K562 (cell line): ENCODE data around the gene CIART. TPM values are rescaled to one million over a fixed set of nuclear protein-coding genes. Genes with fewer than 3 reads are reported as not detected.

Experiments used
- CBX2 ChIP-seq: fragments of 200-600 bp; sonication (generic); IDR thresholded peaks from one replicate; pipeline ENCODE4 v1.6.1; 2012; ENCODE audit warnings: mild to moderate bottlenecking, low read length, inconsistent platforms; ENCODE audit not compliant: insufficient read depth, poor library complexity, severe bottlenecking
- DPF2 ChIP-seq: fragments of 450-650 bp; IDR thresholded peaks from 2 replicates; pipeline ENCODE4 v1.6.1; 2016
- NR3C1 ChIP-seq: sonication (generic); formaldehyde crosslinking; IDR thresholded peaks from 2 replicates; pipeline ENCODE4 v1.8.1; 2022; ENCODE audit warnings: missing genetic modification reagents
- SRSF1 ChIP-seq: fragments of 200-400 bp; formaldehyde crosslinking; IDR thresholded peaks from 2 replicates; pipeline ENCODE4 v1.6.1; 2017; ENCODE audit warnings: mild to moderate bottlenecking, low read depth, low read length, moderate library complexity
- TARDBP ChIP-seq: fragments of 450-650 bp; IDR thresholded peaks from 2 replicates; pipeline ENCODE4 v1.6.1; 2016
- ZNF253 ChIP-seq: fragments of 250-450 bp; sonication (Bioruptor Pico); conservative IDR thresholded peaks from 2 replicates; pipeline ENCODE4 v1.6.1; 2021; ENCODE audit warnings: mild to moderate bottlenecking
- polyA plus RNA-seq, 8 experiments: library from polyadenylated mRNA; depleted of rRNA in 4 of 8; stranded (reverse) in 5 of 8; unstranded in 3 of 8; fragments of >200 nt; fragmentation: Nextera tagmentation in 2 of 8; fragmentation: Illumina TruSeq in 1 of 8; extraction: Ambion mirVana in 2 of 8; extraction: Trizol in 1 of 8; gene quantifications; 2 replicates each; pipeline versions ENCODE4 v1.2.1 to v1.2.3, GENCODE V29; 2011 to 2014; ENCODE audit warnings: inconsistent platforms in 1 of 8, missing spikeins in 1 of 8
- total RNA-seq, 7 experiments: library from RNA; depleted of rRNA in 6 of 7; stranded (reverse); fragments of >200 nt in 6 of 7; fragmentation: Illumina TruSeq in 2 of 7; extraction: Trizol in 2 of 7; gene quantifications; 2 replicates each; pipeline versions ENCODE4 v1.2.1 to v1.2.3, GENCODE V29; 2011 to 2021; ENCODE audit warnings: low replicate concordance in 1 of 7
- TF ChIP-seq, protein P1 (sequence below), 2 experiments: IDR thresholded peaks; 2 replicates each; pipeline ENCODE4 v1.6.1; 2012; ENCODE audit warnings: improper control_type of control experiment in 2 of 2, low read depth in 2 of 2, low read length in 2 of 2, borderline replicate concordance in 1 of 2
- TF ChIP-seq, protein P2 (sequence below): fragments of 200-600 bp; sonication (generic); IDR thresholded peaks from one replicate; pipeline ENCODE4 v1.6.1; 2012; ENCODE audit warnings: mild to moderate bottlenecking, low read depth, low read length, inconsistent platforms
- TF ChIP-seq, protein P3 (sequence below): fragments of 450-650 bp; formaldehyde crosslinking; IDR thresholded peaks from 2 replicates; pipeline ENCODE4 v1.4.0; 2020; ENCODE audit warnings: mild to moderate bottlenecking, moderate library complexity
- TF ChIP-seq, protein P4 (sequence below): fragments of 450-650 bp; formaldehyde crosslinking; IDR thresholded peaks from 2 replicates; pipeline ENCODE4 v1.4.0; 2020; ENCODE audit warnings: mild to moderate bottlenecking, moderate library complexity

CIART gene
- total and polyA plus RNA-seq, 9 of the 15 experiments (the other 6 are each of a cell fraction or from before 2014, with no cell fraction given), result 0.07 to 0.35 (median 0.19) TPM; not detected in 2

DNA sequence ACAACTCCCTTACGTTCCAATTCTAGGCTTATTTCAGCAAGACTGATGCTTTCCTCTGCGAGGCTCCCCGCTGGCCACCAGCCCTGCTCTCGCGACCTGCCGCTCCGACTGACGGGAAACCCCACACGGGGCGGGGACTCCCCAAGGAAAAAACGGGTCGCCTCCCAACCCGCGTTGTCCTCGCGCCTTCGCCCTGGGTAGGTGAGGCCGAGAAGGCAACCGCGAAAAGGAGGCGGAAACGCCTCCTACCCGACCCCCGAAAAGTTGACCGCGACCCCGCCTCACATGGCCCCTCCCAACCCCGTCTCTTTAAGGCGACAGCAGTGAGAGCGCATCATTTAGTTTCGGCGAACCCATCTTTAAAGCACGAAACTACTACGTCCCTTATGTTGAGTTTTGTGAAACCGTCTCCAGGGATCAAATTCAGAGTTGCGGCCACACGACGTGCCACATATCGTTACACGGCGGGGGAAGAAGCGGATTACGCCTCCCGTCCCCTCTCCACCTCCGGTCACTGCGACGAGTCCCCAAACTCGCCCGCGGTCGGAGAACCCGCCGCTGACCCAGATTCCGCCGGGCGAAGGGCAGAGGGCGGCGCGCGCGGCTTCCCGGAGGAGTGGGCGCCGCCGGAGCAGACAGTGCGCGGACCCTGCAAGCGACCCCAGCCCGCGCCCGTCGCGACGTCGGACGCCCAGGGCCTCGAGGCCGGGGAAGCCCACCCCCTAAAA lies 47.6 kb upstream of the CIART start (continued):
- TF ChIP-seq, protein P1, sequence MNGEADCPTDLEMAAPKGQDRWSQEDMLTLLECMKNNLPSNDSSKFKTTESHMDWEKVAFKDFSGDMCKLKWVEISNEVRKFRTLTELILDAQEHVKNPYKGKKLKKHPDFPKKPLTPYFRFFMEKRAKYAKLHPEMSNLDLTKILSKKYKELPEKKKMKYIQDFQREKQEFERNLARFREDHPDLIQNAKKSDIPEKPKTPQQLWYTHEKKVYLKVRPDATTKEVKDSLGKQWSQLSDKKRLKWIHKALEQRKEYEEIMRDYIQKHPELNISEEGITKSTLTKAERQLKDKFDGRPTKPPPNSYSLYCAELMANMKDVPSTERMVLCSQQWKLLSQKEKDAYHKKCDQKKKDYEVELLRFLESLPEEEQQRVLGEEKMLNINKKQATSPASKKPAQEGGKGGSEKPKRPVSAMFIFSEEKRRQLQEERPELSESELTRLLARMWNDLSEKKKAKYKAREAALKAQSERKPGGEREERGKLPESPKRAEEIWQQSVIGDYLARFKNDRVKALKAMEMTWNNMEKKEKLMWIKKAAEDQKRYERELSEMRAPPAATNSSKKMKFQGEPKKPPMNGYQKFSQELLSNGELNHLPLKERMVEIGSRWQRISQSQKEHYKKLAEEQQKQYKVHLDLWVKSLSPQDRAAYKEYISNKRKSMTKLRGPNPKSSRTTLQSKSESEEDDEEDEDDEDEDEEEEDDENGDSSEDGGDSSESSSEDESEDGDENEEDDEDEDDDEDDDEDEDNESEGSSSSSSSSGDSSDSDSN (IDR thresholded peaks at IDR 0.05; ENCODE audit: borderline replicate concordance in 1 of 2, low read depth in 2 of 2, low read length in 2 of 2), result peak; percentile 75 to 86; a peak in 3 of 4 replicates
- TF ChIP-seq, protein P2, sequence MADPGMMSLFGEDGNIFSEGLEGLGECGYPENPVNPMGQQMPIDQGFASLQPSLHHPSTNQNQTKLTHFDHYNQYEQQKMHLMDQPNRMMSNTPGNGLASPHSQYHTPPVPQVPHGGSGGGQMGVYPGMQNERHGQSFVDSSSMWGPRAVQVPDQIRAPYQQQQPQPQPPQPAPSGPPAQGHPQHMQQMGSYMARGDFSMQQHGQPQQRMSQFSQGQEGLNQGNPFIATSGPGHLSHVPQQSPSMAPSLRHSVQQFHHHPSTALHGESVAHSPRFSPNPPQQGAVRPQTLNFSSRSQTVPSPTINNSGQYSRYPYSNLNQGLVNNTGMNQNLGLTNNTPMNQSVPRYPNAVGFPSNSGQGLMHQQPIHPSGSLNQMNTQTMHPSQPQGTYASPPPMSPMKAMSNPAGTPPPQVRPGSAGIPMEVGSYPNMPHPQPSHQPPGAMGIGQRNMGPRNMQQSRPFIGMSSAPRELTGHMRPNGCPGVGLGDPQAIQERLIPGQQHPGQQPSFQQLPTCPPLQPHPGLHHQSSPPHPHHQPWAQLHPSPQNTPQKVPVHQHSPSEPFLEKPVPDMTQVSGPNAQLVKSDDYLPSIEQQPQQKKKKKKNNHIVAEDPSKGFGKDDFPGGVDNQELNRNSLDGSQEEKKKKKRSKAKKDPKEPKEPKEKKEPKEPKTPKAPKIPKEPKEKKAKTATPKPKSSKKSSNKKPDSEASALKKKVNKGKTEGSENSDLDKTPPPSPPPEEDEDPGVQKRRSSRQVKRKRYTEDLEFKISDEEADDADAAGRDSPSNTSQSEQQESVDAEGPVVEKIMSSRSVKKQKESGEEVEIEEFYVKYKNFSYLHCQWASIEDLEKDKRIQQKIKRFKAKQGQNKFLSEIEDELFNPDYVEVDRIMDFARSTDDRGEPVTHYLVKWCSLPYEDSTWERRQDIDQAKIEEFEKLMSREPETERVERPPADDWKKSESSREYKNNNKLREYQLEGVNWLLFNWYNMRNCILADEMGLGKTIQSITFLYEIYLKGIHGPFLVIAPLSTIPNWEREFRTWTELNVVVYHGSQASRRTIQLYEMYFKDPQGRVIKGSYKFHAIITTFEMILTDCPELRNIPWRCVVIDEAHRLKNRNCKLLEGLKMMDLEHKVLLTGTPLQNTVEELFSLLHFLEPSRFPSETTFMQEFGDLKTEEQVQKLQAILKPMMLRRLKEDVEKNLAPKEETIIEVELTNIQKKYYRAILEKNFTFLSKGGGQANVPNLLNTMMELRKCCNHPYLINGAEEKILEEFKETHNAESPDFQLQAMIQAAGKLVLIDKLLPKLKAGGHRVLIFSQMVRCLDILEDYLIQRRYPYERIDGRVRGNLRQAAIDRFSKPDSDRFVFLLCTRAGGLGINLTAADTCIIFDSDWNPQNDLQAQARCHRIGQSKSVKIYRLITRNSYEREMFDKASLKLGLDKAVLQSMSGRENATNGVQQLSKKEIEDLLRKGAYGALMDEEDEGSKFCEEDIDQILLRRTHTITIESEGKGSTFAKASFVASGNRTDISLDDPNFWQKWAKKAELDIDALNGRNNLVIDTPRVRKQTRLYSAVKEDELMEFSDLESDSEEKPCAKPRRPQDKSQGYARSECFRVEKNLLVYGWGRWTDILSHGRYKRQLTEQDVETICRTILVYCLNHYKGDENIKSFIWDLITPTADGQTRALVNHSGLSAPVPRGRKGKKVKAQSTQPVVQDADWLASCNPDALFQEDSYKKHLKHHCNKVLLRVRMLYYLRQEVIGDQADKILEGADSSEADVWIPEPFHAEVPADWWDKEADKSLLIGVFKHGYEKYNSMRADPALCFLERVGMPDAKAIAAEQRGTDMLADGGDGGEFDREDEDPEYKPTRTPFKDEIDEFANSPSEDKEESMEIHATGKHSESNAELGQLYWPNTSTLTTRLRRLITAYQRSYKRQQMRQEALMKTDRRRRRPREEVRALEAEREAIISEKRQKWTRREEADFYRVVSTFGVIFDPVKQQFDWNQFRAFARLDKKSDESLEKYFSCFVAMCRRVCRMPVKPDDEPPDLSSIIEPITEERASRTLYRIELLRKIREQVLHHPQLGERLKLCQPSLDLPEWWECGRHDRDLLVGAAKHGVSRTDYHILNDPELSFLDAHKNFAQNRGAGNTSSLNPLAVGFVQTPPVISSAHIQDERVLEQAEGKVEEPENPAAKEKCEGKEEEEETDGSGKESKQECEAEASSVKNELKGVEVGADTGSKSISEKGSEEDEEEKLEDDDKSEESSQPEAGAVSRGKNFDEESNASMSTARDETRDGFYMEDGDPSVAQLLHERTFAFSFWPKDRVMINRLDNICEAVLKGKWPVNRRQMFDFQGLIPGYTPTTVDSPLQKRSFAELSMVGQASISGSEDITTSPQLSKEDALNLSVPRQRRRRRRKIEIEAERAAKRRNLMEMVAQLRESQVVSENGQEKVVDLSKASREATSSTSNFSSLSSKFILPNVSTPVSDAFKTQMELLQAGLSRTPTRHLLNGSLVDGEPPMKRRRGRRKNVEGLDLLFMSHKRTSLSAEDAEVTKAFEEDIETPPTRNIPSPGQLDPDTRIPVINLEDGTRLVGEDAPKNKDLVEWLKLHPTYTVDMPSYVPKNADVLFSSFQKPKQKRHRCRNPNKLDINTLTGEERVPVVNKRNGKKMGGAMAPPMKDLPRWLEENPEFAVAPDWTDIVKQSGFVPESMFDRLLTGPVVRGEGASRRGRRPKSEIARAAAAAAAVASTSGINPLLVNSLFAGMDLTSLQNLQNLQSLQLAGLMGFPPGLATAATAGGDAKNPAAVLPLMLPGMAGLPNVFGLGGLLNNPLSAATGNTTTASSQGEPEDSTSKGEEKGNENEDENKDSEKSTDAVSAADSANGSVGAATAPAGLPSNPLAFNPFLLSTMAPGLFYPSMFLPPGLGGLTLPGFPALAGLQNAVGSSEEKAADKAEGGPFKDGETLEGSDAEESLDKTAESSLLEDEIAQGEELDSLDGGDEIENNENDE, result no peak
- no peak for TF ChIP-seq DPF2
- TF ChIP-seq, protein P3, sequence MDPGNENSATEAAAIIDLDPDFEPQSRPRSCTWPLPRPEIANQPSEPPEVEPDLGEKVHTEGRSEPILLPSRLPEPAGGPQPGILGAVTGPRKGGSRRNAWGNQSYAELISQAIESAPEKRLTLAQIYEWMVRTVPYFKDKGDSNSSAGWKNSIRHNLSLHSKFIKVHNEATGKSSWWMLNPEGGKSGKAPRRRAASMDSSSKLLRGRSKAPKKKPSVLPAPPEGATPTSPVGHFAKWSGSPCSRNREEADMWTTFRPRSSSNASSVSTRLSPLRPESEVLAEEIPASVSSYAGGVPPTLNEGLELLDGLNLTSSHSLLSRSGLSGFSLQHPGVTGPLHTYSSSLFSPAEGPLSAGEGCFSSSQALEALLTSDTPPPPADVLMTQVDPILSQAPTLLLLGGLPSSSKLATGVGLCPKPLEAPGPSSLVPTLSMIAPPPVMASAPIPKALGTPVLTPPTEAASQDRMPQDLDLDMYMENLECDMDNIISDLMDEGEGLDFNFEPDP (CRISPR knock-in tag), result no peak
- TF ChIP-seq, protein P4, sequence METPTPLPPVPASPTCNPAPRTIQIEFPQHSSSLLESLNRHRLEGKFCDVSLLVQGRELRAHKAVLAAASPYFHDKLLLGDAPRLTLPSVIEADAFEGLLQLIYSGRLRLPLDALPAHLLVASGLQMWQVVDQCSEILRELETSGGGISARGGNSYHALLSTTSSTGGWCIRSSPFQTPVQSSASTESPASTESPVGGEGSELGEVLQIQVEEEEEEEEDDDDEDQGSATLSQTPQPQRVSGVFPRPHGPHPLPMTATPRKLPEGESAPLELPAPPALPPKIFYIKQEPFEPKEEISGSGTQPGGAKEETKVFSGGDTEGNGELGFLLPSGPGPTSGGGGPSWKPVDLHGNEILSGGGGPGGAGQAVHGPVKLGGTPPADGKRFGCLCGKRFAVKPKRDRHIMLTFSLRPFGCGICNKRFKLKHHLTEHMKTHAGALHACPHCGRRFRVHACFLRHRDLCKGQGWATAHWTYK (CRISPR knock-in tag), result no peak
- TF ChIP-seq TARDBP, result no peak
- TF ChIP-seq CBX2, result no peak
- no peak for TF ChIP-seq ZNF253
- no peak for TF ChIP-seq SRSF1
- TF ChIP-seq NR3C1 (CRISPR knock-in tag), result no peak
